ENCODE data around the gene DUSP15.
"Not testable (repeated sequence)": the region's sequence is repeated elsewhere in the genome, so short reads cannot be mapped to it uniquely, and the experiment has no call there.

DUSP15 gene

GRCh38 chr20:31819083-31819784, 51.1 kb downstream of the DUSP15 start, which contains the start of gene MYLK2:
MYLK2 (plus strand) TSS chr20:31819356; CDS start chr20:31819581, 225 bp downstream.
- no peak for DNase-seq

- no peak for DNase-seq
Observed at GRCh38 chr20:31818376-31818908, 51.9 kb downstream of the DUSP15 start.

- no peak for DNase-seq
Observed at GRCh38 chr20:31817461-31817860, 52.9 kb downstream of the DUSP15 start.

GRCh38 chr20:31816221-31816620, 54.1 kb downstream of the DUSP15 start:
- DNase-seq: no peak

- DNase-seq: no peak
Observed at GRCh38 chr20:31815408-31816188, 54.7 kb downstream of the DUSP15 start.

GRCh38 chr20:31814142-31814541, 56.2 kb downstream of the DUSP15 start:
- not testable (repeated sequence) for DNase-seq

GRCh38 chr20:31813611-31814010, 56.7 kb downstream of the DUSP15 start:
- no peak for DNase-seq

- DNase-seq: peak; percentile 46
Observed at GRCh38 chr20:31811796-31812728, 58.3 kb downstream of the DUSP15 start.

GRCh38 chr20:31811198-31811597, 59.1 kb downstream of the DUSP15 start:
- DNase-seq: no peak
